Fibroblast of pulmonary artery (primary cell): ENCODE results near the gene RFPL1.

ENCODE experiments used
- DNase-seq: peaks from one replicate; pipeline ENCODE4 v3.0.0-alpha.2; 2010; ENCODE audit warnings: low read depth
- H3K4me3 ChIP-seq: replicated peaks from 2 replicates; pipeline ENCODE4 v1.5.1; 2011; ENCODE audit warnings: low read depth, mild to moderate bottlenecking, control low read depth, low read length, moderate library complexity
- TF ChIP-seq, protein P1 (sequence below): IDR thresholded peaks from 2 replicates; pipeline ENCODE4 v1.5.1; 2011; ENCODE audit warnings: mild to moderate bottlenecking, control low read depth, low read length, inconsistent platforms; ENCODE audit errors: missing control alignments

The RFPL1 gene

DNA sequence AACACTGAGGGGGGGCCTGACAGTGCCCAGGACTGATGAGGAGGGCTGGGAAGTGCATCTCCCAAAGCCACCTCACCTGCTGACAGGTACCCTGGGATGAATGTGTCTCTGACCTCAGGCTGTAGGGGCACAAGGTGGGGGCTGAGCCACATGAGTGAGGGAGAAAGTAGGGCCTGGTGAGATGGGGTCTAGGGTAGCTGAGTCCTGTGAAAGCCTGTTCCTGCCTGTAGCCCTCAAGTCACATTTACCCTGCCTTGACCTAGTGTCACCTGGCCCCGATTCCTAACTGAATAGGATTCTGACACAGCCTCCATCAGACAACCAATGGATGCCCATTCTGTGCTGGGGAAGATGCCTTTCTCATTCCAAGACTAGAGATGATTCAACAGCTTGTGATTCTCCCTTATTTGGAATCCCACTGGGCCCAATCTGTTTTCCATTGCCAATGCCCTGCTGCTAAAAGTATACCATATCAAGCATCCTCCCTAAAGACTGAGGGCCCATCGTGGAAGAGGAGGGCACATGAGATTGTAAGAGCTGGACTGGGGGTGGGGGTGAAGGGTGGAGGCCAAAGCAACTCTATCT is 11.1 kb upstream of the RFPL1 start:
- H3K4me3 ChIP-seq = no peak overlapping the region
- TF ChIP-seq, protein P1, sequence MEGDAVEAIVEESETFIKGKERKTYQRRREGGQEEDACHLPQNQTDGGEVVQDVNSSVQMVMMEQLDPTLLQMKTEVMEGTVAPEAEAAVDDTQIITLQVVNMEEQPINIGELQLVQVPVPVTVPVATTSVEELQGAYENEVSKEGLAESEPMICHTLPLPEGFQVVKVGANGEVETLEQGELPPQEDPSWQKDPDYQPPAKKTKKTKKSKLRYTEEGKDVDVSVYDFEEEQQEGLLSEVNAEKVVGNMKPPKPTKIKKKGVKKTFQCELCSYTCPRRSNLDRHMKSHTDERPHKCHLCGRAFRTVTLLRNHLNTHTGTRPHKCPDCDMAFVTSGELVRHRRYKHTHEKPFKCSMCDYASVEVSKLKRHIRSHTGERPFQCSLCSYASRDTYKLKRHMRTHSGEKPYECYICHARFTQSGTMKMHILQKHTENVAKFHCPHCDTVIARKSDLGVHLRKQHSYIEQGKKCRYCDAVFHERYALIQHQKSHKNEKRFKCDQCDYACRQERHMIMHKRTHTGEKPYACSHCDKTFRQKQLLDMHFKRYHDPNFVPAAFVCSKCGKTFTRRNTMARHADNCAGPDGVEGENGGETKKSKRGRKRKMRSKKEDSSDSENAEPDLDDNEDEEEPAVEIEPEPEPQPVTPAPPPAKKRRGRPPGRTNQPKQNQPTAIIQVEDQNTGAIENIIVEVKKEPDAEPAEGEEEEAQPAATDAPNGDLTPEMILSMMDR = no peak
- no peak for DNase-seq

DNA sequence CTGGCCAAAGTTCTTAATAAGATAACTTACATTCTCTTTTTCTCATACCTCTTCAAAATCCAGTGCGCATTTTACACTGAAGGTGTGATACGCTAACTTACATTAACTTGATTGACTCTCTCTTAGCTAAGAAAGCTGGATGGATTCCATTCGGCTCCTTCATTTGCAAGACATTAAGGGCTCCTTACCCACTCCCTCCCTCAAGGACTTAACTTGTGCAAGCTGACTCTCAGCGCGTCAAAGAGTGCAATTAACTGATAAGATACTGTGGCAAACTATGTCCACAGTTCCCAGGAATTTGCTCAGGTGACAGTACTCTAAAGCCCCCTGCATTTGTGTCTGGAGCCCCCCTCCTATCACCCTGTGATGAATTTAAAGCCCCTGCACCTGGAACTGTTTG is 6.4 kb upstream of the RFPL1 start:
- no peak for DNase-seq
- TF ChIP-seq, protein P1 = no peak

DNA sequence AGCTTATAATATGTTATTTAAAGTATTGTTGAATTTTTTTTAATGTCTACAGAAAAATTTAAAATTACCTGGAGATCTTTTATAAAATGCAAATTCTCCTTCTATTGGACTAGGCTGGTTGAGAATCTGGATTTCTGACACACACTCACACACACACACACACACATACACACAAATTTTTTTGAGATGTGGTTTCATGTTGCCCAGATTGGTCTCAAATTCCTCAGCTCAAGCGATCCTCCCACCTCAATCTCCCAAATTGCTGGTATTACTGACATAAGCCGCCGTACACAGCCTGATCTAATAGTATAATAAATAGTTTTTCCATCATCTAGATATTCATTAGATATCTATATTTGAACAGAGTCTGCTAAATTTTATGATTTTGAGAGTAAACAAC is 4.5 kb upstream of the RFPL1 start:
- no peak for DNase-seq
- TF ChIP-seq, protein P1 = no peak
- no peak overlapping the region for H3K4me3 ChIP-seq

More for the DNA sequence above, 6.4 kb upstream of the RFPL1 start:
- H3K4me3 ChIP-seq = no peak overlapping the region

DNA sequence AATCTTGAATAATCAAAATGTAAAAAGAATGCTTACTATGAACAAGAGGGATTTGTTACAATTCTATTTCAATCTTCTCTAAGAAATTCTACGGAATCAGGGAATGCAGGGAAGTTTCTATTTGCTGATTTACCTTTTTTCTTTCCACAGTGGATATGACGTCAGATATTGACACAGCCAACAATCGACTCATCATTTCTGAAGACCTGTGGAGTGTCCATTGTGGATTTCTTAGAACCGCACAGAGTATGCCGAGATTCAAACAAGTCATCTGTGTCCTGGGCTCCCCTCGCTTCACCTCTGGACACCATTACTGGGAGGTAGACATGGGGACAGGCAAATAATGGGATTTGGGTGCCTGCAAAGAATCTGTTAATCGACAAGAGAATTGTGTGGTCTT is 4.1 kb upstream of the RFPL1 start:
- H3K4me3 ChIP-seq = no peak overlapping the region
- TF ChIP-seq, protein P1 = no peak
- no peak for DNase-seq

DNA sequence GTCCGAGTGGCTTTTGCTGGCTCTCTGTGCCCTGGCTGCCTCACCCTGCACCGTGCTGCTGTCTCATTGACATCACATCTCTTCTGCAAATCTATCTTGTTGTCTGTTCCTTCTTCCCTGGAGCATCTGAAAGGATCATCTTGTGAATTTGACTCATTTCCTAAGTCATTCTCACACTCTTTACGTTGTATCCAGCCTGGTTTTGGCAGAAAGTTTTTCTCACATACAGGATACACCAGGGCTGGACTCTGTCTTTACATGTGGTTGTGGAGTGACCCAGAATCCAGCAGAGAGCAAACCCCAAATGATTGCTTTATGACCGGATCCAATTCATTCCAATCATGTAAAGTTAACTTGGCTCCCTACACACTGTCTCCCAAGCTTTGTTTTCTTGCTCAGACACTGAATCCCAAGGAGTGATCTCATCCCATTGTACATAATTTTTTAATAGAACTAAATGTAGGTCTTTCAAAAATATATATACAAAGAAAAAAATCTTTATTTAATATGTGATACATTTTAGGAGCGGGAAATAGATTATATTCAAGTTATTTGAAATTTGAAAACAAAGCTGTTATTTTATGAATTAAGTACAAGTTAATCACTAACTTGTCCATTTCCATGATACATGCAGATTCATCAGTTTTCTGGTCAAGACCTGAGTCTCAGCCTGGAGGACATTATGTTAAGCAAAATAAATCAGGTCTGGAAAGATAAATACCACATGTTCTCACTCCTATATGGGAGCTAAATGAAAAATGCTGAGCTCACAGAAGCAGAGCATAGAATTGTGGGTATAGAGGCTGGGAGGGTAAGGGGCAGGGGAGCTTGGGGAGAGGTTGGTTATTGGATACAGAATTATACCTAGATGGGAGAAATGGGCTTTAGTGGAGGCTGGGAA is 2.9 kb upstream of the RFPL1 start:
- TF ChIP-seq, protein P1 = no peak
- no peak overlapping the region for H3K4me3 ChIP-seq
- DNase-seq = no peak

DNA sequence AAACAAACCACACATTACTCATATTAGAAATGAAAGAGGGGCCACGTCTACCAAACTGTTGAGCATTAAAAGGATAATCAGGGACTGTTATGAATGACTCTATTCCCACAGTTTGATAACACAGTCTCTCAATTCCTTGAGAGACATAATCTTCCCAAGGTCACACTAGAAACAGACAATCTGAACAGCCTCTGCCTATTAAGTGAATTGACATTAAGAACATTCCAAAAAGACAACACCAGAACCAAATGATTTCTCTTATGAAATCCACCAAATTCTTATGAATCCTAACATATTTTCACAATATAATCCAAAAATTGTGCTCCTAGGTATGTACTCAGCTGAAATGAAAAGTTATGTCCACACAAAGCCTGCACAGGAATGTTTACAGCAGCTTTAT is 4.6 kb downstream of the RFPL1 start:
- DNase-seq = peak; percentile 9
- no peak overlapping the region for H3K4me3 ChIP-seq
- TF ChIP-seq, protein P1 = no peak
